Peyer's patch (tissue), 4 donors: ENCODE measurements around the gene CLMN. TPM values are rescaled to one million over a fixed set of nuclear protein-coding genes. Genes with fewer than 3 reads are reported as not detected.

Source experiments
- DNase-seq, 3 donors: peaks; one replicate each; pipeline ENCODE4 v3.0.0-alpha.2; 2017 to 2019
- H3K27ac ChIP-seq, 4 donors: fragments of 200-600 bp; sonication (generic); one replicate each; pipeline ENCODE4 v1.5.1; 2016 to 2019
- H3K27me3 ChIP-seq, 2 donors: fragments of 200-600 bp; sonication (generic); one replicate each; pipeline ENCODE4 v1.5.1; 2019
- H3K36me3 ChIP-seq, 3 donors: fragments of 200-600 bp; sonication (generic); one replicate each; pipeline ENCODE4 v1.5.1; 2016 to 2019
- H3K4me1 ChIP-seq, 4 donors: fragments of 200-600 bp; sonication (generic); one replicate each; pipeline ENCODE4 v1.5.1; 2016 to 2019
- H3K4me3 ChIP-seq, 4 donors: fragments of 200-600 bp; sonication (generic); 1 replicate in 3 of 4; 2 replicates in 1 of 4; pipeline ENCODE4 v1.5.1; 2016 to 2019; ENCODE audit warnings: mild to moderate bottlenecking in 1 of 4
- H3K9me3 ChIP-seq, 4 donors: fragments of 200-600 bp; sonication (generic); one replicate each; pipeline ENCODE4 v1.5.1; 2016 to 2019; ENCODE audit warnings: mild to moderate bottlenecking in 1 of 4
- POLR2A ChIP-seq, 2 donors: fragments of 450-650 bp; IDR thresholded peaks; one replicate each; pipeline ENCODE4 v1.5.1; 2017; ENCODE audit warnings: antibody characterized with exemption in 2 of 2, mild to moderate bottlenecking in 2 of 2, moderate library complexity in 2 of 2
- total RNA-seq, 4 donors: library from RNA; depleted of rRNA; stranded (reverse); fragments of >200 nt; gene quantifications; one replicate each; pipeline ENCODE4 v1.1.0, GENCODE V29; 2016
- TF ChIP-seq, protein P1 (sequence below), 6 experiments: fragments of 450-650 bp in 4 of 6; fragments of 200-600 bp in 2 of 6; sonication (generic) in 1 of 6; IDR thresholded peaks; one replicate each; pipeline ENCODE4 v1.5.1; 2017 to 2019; ENCODE audit warnings: antibody characterized with exemption in 6 of 6, mild to moderate bottlenecking in 3 of 6, moderate library complexity in 1 of 6

CLMN gene
- total RNA-seq, 4 donors from 2014 or later: 18.7 to 38.8 (median 36.4) TPM

DNA sequence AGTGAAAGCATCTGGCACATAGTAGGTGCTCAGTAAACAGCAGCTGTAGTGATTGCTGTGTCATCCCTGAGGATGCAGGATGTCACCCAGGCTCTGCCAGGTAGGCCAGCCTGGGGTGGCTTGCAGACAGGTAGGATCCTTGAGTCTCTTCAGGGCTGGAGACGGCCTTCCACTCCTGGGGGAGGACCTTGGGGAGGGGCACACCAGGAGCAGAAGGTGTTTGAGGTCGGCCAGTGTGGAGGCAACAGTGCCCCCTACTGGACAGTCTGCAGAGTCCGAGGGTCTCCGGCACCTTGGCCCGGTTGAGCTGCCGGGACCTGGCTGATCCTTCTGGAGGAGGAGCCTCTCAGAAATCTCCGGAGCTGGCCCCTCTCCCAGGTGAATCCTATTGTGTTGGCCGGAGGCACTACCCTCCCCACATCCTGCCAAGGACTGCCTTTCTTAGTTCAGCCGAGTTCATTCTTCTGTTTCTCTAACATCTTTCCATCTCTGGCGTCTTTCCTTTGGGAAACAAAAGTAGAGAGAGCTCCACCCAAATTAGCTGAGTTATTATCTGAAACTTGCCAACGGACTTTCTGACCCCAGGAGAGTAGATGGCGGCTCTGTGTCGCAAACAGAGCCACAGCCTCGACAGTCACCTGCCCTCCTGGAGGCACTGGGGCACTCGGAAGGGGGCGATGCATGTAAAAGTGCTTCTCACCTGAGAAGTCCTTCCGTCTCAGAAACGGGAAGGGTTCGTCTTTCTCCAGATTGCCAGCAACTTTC, 41.8 kb upstream of the CLMN start:
- no peak overlapping the region for H3K4me3 ChIP-seq
- H3K27ac ChIP-seq: no peak overlapping the region
- H3K9me3 ChIP-seq: no peaks in the 10 kb centered on the region
- H3K36me3 ChIP-seq: no peaks in the 10 kb centered on the region
- H3K27me3 ChIP-seq: no peaks in the 10 kb centered on the region
- peaks cover 0 to 6% (median 0%) of the 10 kb centered on the region in 4 donors for H3K4me1 ChIP-seq
- TF ChIP-seq, protein P1, sequence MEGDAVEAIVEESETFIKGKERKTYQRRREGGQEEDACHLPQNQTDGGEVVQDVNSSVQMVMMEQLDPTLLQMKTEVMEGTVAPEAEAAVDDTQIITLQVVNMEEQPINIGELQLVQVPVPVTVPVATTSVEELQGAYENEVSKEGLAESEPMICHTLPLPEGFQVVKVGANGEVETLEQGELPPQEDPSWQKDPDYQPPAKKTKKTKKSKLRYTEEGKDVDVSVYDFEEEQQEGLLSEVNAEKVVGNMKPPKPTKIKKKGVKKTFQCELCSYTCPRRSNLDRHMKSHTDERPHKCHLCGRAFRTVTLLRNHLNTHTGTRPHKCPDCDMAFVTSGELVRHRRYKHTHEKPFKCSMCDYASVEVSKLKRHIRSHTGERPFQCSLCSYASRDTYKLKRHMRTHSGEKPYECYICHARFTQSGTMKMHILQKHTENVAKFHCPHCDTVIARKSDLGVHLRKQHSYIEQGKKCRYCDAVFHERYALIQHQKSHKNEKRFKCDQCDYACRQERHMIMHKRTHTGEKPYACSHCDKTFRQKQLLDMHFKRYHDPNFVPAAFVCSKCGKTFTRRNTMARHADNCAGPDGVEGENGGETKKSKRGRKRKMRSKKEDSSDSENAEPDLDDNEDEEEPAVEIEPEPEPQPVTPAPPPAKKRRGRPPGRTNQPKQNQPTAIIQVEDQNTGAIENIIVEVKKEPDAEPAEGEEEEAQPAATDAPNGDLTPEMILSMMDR (IDR thresholded peaks at IDR 0.05): peak in 5 of 6 experiments; percentile 42 to 73 (median 65)
- TF ChIP-seq POLR2A (IDR thresholded peaks at IDR 0.05): no peak
- DNase-seq: peak; percentile 28 to 81 (median 68)

DNA sequence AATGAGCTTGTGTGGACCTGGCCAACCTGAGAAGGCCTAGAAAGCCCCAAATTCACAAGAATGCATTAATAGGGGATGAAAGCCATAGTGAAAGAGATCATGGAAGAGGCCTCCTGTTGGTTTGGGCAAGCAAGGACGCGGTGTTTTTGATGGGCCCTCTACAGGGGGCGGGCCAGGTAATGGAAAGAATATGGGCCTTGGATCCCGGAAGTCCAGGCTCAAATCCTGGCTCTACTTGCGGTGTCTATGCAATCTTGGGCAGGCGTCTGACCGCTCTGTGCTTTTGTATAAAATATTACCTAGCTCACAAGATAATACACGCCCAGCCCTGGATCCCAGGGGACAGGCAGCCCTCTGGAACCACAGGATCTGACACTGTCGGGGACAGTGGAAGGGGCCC, 41.1 kb upstream of the CLMN start:
- no peak for TF ChIP-seq POLR2A (IDR thresholded peaks at IDR 0.05)
- TF ChIP-seq, protein P1 (IDR thresholded peaks at IDR 0.05): no peak
- Histone ChIP-seq H3K27ac (no peak overlapping the region), H3K4me1 (peaks cover 0 to 6% (median 0%) of the 10 kb centered on the region in 4 donors), H3K4me3 (no peak overlapping the region), H3K36me3 (no peaks in the 10 kb centered on the region), H3K9me3 (no peaks in the 10 kb centered on the region), H3K27me3 (no peaks in the 10 kb centered on the region)
- no peak for DNase-seq

DNA sequence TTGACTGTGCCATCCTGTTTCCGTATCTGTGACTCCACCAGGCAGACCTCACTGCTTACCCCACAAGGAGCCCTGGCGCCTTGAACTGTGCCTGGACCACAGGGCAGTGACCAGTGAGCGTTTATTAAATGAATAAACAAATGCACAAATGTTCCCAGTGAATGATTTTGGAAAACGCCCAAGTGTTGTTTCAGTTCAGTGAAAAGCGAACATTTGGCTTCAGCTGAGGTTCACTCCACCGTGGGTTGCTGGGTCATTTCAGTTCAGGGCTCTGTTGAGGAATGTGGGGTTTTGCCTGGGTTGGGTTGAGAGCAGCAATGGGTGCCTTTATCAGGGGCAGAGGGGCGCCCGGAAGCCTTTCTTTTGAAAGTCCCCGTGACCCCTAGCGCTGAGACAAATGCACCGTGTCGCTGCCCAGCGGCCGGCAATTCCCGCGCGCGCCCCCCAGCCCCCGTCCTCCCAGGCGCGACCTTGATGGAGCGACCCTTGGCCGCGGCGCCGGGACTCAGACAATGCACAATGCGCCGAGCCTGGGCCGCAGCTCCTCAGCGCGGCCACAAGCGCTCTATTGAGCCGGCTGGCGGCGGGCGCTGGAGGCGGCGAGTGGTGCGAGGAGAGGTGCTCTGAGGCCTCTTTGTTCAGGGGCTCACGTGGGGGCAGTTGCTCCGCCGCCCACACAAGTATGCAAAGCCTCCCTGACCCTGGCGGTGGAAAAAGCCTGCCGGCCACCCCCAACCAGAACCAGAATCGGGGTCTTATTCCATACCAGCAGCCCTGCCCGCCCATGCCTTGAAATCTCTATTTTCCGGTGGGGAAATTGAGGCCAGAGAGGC, 40.5 kb upstream of the CLMN start:
- TF ChIP-seq, protein P1 (IDR thresholded peaks at IDR 0.05): peak in 1 of 6 experiments; percentile 7
- TF ChIP-seq POLR2A (IDR thresholded peaks at IDR 0.05): no peak
- Histone ChIP-seq H3K9me3 (no peaks in the 10 kb centered on the region), H3K4me1 (peaks cover 0 to 6% (median 0%) of the 10 kb centered on the region in 4 donors), H3K4me3 (peak overlapping the region in 1 of 4 donors; percentile 15), H3K27me3 (no peaks in the 10 kb centered on the region), H3K36me3 (no peaks in the 10 kb centered on the region), H3K27ac (no peak overlapping the region)
- no peak for DNase-seq

DNA sequence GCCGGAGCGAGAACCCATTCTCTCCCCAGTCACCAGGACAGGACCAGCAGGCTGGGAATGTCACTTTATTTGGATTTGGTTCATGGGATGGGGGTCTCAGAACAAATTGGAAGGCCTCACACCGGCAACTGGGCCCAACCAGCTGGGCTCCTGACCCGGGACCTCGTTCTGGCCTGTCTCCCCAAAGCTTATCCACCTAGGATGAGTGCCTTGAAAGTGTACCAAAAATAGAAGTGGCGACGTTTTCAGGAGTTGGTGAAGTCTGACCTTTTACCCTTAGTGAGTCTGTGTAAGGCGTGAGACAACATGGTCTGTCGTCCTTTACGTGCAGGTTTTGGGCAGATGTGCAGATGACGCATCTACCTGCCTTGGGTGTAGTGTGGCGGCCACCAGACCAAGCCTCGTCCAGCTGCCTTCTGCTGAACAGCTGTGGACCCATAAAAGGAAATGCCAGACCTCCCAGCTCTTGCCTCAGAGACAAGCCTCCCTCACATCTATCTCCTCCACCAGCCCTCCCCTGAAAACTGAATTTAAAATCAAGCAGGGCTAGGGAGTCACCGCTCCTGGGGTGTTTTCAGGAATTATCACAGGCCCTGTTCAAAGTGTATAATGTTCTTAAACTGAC, 36.6 kb upstream of the CLMN start:
- Histone ChIP-seq H3K9me3 (peaks cover 0 to 4% (median 0%) of the 10 kb centered on the region in 4 donors), H3K4me1 (peaks cover 0 to under 1% (median 0%) of the 10 kb centered on the region in 4 donors), H3K36me3 (no peaks in the 10 kb centered on the region), H3K4me3 (no peak overlapping the region), H3K27ac (no peak overlapping the region), H3K27me3 (no peaks in the 10 kb centered on the region)
- TF ChIP-seq, protein P1 (IDR thresholded peaks at IDR 0.05): no peak
- TF ChIP-seq POLR2A (IDR thresholded peaks at IDR 0.05): no peak
- no peak for DNase-seq

DNA sequence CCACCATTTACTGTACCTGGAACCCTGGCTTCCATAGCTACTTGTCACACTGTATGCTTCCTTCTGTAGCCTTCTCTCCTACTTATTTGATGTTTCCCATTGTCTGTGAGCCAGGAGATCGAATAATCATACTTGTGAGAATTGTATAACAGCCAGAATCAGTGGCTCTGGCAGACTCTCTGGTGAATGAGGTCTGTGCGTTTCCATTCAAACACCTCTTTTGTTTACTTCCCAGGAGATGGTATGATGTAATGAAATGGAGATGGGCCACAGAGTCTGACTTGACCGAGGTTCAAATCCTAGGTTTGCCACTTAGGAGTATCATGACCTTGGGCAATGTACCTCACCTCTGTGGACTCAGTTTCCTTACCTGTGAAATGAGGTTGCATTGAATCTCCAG, 35.7 kb upstream of the CLMN start:
- TF ChIP-seq, protein P1 (IDR thresholded peaks at IDR 0.05): no peak
- TF ChIP-seq POLR2A (IDR thresholded peaks at IDR 0.05): no peak
- Histone ChIP-seq H3K27me3 (no peaks in the 10 kb centered on the region), H3K36me3 (no peaks in the 10 kb centered on the region), H3K27ac (no peak overlapping the region), H3K4me3 (no peak overlapping the region), H3K4me1 (no peaks in the 10 kb centered on the region), H3K9me3 (peaks cover 0 to 4% (median 0%) of the 10 kb centered on the region in 4 donors)
- no peak for DNase-seq
